GM12864 (cell line): Measurements from ENCODE around the gene DDC.
A peak's percentile ranks its signal among the peaks of the same experiment; 100 is the strongest.
"Not testable (repeated sequence)": the region's sequence is repeated elsewhere in the genome, so short reads cannot be mapped to it uniquely, and the experiment has no call there.

Source experiments
- DNase-seq: peaks from one replicate; pipeline ENCODE4 v3.0.0-alpha.2; 2011; ENCODE audit warnings: low read depth
- H3K4me3 ChIP-seq: 2 replicates; pipeline ENCODE4 v1.5.1; 2011; ENCODE audit warnings: mild to moderate bottlenecking, low read depth, low read length, control low read depth
- TF ChIP-seq, protein P1 (sequence below): IDR thresholded peaks from 2 replicates; pipeline ENCODE4 v1.5.1; 2011; ENCODE audit warnings: low read depth, mild to moderate bottlenecking, moderate library complexity, low read length, control low read depth, inconsistent platforms; ENCODE audit errors: missing control alignments

Gene DDC

DNA sequence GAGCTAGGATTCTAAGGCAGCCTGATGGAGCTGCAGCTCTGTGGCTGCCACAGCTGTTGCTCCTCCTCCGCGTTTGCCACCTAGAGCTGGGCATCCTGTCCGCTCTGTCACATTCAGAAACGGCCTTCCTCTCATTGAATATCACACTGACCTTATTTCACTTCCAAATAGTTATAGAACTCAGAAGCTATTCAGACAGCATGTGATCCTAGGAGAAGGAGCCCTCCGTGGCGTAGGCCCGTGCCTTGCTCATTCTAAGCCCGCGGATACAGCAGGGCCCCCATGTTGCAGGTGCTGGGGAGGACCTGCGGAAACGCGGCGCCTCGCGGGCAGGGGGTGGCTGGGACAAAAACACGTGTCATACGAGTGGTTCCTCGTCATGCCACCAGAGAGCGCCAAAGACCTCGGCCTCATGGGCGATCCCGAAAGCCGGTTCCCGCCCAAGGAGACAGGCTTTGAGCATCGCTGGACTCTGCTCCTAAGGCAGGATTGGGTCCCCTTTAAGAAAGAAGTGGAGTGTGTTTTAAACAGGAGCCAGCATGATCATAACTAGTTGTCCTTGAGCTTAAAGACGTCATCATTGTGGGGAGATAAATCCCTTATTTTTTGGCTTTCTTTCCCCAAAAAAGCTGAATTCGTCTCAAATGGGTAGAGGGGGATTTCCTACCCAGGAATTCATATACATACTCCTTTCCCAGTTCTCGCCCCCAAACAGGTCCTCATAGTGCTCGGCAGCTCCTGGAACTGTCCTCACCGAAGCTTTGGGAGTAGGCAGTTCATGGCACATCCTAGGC is 97.2 kb downstream of the DDC start:
- DNase-seq: no peak
- no peak overlapping the region for H3K4me3 ChIP-seq
- TF ChIP-seq, protein P1, sequence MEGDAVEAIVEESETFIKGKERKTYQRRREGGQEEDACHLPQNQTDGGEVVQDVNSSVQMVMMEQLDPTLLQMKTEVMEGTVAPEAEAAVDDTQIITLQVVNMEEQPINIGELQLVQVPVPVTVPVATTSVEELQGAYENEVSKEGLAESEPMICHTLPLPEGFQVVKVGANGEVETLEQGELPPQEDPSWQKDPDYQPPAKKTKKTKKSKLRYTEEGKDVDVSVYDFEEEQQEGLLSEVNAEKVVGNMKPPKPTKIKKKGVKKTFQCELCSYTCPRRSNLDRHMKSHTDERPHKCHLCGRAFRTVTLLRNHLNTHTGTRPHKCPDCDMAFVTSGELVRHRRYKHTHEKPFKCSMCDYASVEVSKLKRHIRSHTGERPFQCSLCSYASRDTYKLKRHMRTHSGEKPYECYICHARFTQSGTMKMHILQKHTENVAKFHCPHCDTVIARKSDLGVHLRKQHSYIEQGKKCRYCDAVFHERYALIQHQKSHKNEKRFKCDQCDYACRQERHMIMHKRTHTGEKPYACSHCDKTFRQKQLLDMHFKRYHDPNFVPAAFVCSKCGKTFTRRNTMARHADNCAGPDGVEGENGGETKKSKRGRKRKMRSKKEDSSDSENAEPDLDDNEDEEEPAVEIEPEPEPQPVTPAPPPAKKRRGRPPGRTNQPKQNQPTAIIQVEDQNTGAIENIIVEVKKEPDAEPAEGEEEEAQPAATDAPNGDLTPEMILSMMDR: peak; percentile 94

DNA sequence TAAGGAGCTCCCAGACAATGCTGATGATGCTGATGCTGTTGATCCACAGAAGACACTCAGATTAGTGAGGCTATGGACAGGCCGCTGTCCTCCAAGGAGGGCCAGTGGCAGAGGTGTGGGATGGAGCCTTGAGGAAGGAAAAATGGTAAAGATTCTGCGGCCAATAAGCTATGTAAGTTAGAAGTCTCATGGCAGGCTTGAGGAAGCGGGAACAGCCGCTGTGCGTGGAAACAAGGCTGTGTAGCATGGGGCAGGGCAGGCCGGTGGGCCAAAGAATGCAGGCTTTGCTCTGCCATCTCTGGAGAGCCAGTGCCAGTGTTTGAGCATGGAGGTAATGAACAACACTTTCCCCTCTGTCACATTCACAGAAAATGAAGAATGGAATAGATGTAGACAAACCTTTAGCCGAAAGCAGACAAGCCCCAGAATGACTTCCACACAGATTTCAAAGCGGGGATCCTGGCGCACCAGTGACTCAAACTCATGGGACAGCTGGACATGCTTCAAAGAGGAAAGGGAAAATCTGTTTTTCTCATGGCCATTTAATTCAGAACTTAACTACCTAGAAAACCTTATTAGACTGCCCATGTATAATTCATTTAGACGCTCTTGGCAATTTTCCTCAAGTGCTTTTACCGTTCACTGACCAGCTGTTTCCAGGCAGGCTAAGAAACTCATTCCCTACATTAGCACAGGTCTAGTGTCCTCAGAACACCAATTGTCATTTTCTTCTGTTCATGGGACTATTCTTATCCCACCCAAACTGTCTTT is 98.2 kb downstream of the DDC start:
- H3K4me3 ChIP-seq: no peak overlapping the region
- no peak for DNase-seq
- TF ChIP-seq, protein P1: no peak

DNA sequence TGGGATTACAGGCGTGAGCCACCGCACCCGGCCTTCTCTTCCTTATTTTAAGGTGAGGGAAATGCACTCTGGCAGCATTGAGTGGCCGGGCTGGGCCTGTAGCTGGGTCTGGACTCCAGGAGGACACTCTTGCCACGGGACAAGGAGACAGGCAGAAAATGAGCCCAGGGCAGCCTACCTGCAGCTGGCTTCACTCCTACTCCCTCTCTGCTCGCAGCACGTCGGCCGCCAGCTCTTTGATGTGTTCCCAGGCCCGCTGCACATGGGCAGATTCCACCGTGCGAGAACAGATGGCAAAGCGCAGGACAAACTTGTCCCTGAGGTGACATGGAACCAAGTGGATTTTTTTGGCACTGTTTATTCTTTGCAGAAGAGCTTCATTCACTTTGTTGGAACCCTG is 102.2 kb downstream of the DDC start:
- DNase-seq: no peak

DNA sequence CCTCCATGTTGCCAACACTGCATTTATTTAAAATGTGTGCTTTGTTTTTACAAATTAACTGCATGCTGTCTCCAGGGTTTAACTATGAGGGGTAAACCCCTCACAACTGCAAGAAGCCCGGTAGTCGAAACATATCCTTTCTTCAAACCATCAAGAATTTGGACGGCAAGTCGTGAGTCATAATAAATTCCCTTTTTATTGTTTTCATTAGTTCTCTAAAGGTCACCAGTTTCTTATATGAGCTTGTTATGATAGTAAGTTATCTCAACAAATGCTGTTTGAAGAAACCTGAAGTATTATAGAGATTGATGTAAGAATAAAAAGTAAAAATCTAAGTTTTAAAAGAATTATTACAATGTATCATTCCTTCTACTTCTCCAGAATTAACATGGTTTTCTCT is 102.8 kb downstream of the DDC start:
- no peak for DNase-seq
- no peak overlapping the region for H3K4me3 ChIP-seq
- TF ChIP-seq, protein P1: no peak

More for the DNA sequence above, 102.2 kb downstream of the DDC start:
- TF ChIP-seq, protein P1: no peak
- no peak overlapping the region for H3K4me3 ChIP-seq

DNA sequence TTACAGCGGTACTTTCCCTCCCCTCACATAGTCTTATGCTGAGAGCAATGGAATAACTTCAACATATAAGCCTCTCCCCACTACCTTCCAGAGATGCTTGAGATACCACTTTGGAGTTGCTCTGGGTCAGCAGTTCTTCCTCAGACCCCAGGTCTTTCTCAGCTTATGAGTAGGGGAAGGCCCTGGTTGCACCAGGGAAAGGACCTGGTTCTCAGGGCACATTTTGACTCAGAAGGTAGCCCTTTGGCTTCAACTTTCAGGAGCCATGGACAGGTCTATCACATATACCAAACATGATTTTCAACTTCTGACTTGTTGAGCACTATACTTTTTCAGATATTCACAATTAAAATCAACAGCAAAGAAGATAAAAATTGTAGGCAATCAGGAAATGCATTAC is 103.5 kb downstream of the DDC start:
- H3K4me3 ChIP-seq: no peak overlapping the region
- TF ChIP-seq, protein P1: no peak
- no peak for DNase-seq

DNA sequence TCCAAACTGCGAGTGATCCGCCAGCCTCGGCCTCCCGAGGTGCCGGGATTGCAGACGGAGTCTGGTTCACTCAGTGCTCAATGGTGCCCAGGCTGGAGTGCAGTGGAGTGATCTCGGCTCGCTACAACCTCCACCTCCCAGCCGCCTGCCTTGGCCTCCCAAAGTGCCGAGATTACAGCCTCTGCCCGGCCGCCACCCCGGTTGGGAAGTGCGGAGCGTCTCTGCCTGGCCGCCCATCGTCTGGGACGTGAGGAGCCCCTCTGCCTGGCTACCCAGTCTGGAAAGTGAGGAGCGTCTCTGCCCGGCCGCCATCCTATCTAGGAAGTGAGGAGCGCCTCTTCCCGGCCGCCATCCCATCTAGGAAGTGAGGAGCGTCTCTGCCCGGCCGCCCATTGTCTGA is 106.0 kb downstream of the DDC start:
- not testable (repeated sequence) for H3K4me3 ChIP-seq, DNase-seq

DNA sequence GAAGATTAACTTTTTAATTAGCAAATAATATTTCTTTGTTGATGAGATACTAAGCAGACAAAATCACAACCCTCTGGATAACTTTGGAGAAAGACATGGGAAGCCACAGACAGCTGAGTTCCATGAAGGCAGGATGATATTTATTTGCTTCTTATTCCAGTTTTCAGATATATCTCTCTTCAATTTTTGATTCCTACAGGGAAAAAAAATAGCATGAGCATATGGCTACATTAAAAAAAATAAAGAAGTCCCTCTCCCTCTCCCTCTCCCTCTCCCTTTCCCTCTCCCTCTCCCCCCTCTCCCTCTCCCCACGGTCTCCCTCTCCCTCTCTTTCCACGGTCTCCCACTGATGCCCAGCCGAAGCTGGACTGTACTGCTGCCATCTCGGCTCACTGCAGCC is 106.6 kb downstream of the DDC start:
- DNase-seq, H3K4me3 ChIP-seq: not testable (repeated sequence)
